GM12874 (cell line): Measurements from ENCODE around the gene LIN7B.
A peak's percentile ranks its signal among the peaks of the same experiment; 100 is the strongest.

ENCODE experiments used
- TF ChIP-seq, protein P1 (sequence below): IDR thresholded peaks from 2 replicates; pipeline ENCODE4 v1.5.1; 2011; ENCODE audit warnings: low read depth, mild to moderate bottlenecking, control low read depth, low read length, moderate library complexity; ENCODE audit not compliant: insufficient read depth

Gene LIN7B

GRCh38 chr19:49135686-49136085 is 21.5 kb downstream of the LIN7B start:
- TF ChIP-seq, protein P1, sequence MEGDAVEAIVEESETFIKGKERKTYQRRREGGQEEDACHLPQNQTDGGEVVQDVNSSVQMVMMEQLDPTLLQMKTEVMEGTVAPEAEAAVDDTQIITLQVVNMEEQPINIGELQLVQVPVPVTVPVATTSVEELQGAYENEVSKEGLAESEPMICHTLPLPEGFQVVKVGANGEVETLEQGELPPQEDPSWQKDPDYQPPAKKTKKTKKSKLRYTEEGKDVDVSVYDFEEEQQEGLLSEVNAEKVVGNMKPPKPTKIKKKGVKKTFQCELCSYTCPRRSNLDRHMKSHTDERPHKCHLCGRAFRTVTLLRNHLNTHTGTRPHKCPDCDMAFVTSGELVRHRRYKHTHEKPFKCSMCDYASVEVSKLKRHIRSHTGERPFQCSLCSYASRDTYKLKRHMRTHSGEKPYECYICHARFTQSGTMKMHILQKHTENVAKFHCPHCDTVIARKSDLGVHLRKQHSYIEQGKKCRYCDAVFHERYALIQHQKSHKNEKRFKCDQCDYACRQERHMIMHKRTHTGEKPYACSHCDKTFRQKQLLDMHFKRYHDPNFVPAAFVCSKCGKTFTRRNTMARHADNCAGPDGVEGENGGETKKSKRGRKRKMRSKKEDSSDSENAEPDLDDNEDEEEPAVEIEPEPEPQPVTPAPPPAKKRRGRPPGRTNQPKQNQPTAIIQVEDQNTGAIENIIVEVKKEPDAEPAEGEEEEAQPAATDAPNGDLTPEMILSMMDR, result no peak

GRCh38 chr19:49136771-49137171 is 22.6 kb downstream of the LIN7B start:
- TF ChIP-seq, protein P1, result no peak

DNA sequence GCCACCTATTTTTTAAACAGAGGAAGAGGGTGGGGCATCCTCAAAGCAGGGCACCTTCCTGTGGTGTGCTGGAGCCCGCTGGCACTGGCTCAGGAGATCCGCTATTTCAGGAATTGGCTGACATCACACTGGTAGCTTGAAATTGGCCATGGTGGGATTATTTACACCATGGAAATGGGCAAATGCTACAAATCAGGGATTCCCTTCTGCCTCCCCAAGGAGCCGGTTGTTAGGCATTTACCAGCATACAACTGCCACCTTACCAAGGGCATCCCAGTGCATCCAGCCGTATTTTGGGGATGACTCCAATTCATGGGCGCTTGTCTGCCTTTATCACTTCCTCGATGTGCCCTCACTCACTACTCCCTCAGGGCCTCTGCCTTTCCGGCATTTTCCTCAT is 26.8 kb downstream of the LIN7B start:
- TF ChIP-seq, protein P1, result no peak

- TF ChIP-seq, protein P1, result no peak
Observed at GRCh38 chr19:49141352-49141751, 27.2 kb downstream of the LIN7B start.

DNA sequence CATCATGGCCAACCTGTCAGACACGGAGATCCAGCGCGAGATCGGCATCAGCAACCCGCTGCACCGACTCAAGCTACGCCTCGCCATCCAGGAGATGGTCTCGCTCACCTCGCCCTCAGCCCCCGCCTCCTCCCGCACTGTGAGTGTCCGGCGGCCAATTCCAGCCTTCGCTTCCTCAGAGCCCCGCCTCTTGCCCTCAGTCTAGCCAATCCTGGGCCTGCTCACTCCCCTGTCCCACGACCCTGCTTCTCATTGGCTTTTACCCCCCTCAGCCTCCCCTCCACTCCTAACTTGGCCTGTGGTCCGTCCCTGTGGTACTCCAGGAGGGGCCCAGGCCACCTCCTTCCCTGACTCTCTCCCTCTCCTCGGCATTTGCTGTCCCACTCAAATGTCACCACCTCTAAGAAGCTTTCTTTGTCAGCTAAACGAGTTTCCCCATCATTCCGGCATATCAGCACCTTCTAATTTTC is 28.7 kb downstream of the LIN7B start:
- TF ChIP-seq, protein P1, result no peak

DNA sequence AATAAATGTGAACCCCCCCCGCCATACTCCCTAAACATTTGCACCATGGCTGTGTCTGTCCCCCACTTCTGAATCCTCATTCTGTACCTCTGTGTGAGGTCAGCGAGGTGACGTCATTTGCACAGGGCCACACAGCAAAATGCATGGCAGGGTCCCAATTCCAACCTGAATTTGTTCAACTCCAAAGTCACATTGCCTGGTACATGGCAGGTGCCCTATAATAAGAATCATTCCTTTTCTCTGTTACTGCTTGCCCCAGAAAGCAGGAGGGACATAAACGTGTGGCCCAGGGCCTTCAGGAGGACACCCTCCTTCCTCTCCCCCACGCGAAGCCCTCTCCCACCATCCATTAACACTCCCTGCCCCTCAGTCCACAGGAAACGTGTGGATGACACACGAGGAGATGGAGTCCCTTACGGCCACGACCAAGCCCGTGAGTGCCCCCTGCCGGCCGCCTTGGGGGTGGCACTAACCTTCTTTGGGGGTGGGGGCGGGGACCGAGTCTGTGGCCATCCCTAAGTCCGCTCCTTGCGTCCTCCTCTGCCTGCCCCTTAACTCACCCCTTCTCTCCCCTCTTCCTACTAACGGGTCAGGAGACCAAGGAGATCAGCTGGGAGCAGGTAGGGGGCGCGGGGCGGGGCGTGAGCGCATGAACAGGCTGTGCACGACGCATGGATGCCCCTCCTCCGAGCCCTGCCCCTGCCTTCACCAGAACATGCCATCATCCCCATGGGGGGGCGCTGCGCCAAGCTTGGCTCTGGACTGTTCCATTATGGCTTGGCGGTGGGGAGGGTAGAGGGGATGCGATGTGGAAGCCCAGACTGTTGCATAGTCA is 31.6 kb downstream of the LIN7B start:
- TF ChIP-seq, protein P1, result peak; percentile 92

- TF ChIP-seq, protein P1, result no peak
Observed at GRCh38 chr19:49148044-49148682, 34.0 kb downstream of the LIN7B start.
